A549 (cell line): ENCODE results near the gene ITFG2.

Source experiments
- HDAC2 ChIP-seq: fragments of 200-600 bp; sonication (generic); IDR thresholded peaks from 2 replicates; pipeline ENCODE4 v1.6.1; 2016
- POLR2A ChIP-seq: IDR thresholded peaks from 2 replicates; pipeline ENCODE4 v1.6.1; 2012; ENCODE audit warnings: mild to moderate bottlenecking, low read length
- TF ChIP-seq, protein P1 (sequence below): fragments of 450-650 bp; IDR thresholded peaks from 2 replicates; pipeline ENCODE4 v1.6.1; 2014; ENCODE audit warnings: antibody characterized with exemption
- TF ChIP-seq, protein P2 (sequence below): fragments of >200 bp; sonication (Bioruptor Twin); formaldehyde crosslinking; IDR thresholded peaks from 3 replicates; pipeline ENCODE4 v1.5.1; 2016
- TF ChIP-seq, protein P3 (sequence below): fragments of 200-600 bp; sonication (generic); IDR thresholded peaks from 2 replicates; pipeline ENCODE4 v1.6.1; 2016; ENCODE audit warnings: antibody characterized with exemption, mild to moderate bottlenecking, moderate library complexity

DNA sequence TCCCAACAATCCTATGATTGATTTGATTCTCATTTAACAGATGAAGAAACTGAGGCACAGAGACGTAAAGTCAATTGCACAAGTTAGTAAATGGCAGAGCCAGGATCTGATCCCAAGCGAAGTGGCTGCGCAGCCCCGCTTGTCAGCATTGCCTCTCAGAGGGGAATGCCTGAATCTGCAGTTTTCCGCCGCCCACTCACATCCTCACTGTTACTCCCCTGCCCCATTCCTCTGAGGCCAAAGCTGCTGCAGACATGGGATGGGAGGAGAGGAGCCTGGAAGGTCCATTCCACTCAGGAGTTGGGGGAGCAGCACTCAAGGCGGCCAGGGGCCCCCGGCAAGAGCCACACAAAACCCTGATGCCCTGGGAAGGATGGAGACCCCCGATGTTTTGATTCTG lies 21.3 kb downstream of the ITFG2 start:
- TF ChIP-seq POLR2A, result no peak
- TF ChIP-seq, protein P1, sequence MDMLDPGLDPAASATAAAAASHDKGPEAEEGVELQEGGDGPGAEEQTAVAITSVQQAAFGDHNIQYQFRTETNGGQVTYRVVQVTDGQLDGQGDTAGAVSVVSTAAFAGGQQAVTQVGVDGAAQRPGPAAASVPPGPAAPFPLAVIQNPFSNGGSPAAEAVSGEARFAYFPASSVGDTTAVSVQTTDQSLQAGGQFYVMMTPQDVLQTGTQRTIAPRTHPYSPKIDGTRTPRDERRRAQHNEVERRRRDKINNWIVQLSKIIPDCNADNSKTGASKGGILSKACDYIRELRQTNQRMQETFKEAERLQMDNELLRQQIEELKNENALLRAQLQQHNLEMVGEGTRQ, result no peak
- TF ChIP-seq, protein P2, sequence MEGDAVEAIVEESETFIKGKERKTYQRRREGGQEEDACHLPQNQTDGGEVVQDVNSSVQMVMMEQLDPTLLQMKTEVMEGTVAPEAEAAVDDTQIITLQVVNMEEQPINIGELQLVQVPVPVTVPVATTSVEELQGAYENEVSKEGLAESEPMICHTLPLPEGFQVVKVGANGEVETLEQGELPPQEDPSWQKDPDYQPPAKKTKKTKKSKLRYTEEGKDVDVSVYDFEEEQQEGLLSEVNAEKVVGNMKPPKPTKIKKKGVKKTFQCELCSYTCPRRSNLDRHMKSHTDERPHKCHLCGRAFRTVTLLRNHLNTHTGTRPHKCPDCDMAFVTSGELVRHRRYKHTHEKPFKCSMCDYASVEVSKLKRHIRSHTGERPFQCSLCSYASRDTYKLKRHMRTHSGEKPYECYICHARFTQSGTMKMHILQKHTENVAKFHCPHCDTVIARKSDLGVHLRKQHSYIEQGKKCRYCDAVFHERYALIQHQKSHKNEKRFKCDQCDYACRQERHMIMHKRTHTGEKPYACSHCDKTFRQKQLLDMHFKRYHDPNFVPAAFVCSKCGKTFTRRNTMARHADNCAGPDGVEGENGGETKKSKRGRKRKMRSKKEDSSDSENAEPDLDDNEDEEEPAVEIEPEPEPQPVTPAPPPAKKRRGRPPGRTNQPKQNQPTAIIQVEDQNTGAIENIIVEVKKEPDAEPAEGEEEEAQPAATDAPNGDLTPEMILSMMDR, result no peak
- TF ChIP-seq, protein P3, sequence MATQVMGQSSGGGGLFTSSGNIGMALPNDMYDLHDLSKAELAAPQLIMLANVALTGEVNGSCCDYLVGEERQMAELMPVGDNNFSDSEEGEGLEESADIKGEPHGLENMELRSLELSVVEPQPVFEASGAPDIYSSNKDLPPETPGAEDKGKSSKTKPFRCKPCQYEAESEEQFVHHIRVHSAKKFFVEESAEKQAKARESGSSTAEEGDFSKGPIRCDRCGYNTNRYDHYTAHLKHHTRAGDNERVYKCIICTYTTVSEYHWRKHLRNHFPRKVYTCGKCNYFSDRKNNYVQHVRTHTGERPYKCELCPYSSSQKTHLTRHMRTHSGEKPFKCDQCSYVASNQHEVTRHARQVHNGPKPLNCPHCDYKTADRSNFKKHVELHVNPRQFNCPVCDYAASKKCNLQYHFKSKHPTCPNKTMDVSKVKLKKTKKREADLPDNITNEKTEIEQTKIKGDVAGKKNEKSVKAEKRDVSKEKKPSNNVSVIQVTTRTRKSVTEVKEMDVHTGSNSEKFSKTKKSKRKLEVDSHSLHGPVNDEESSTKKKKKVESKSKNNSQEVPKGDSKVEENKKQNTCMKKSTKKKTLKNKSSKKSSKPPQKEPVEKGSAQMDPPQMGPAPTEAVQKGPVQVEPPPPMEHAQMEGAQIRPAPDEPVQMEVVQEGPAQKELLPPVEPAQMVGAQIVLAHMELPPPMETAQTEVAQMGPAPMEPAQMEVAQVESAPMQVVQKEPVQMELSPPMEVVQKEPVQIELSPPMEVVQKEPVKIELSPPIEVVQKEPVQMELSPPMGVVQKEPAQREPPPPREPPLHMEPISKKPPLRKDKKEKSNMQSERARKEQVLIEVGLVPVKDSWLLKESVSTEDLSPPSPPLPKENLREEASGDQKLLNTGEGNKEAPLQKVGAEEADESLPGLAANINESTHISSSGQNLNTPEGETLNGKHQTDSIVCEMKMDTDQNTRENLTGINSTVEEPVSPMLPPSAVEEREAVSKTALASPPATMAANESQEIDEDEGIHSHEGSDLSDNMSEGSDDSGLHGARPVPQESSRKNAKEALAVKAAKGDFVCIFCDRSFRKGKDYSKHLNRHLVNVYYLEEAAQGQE, result no peak
- TF ChIP-seq HDAC2, result no peak
